IPS DF 4.7 (cell line): ENCODE measurements around the gene MARK1.

Experiments
- DNase-seq: peaks from one replicate; pipeline ENCODE4 v3.0.0-alpha.2; 2013; ENCODE audit warnings: low spot score; ENCODE audit errors: extremely low read depth

The MARK1 gene

GRCh38 chr1:220527908-220528678 is at the start of gene MARK1:
MARK1 (plus strand) TSS chr1:220528136; CDS start chr1:220528823, 687 bp downstream.
- DNase-seq: no peak

- DNase-seq: no peak
These were observed 44.2 kb upstream of the MARK1 start for GRCh38 chr1:220483700-220484099.

GRCh38 chr1:220484135-220484534 is 43.8 kb upstream of the MARK1 start:
- no peak for DNase-seq

- DNase-seq: no peak
These were observed 42.8 kb upstream of the MARK1 start for GRCh38 chr1:220485131-220485530.

GRCh38 chr1:220485791-220486190 is 42.1 kb upstream of the MARK1 start:
- no peak for DNase-seq

GRCh38 chr1:220487297-220487820 is 40.6 kb upstream of the MARK1 start:
- DNase-seq: no peak

GRCh38 chr1:220491891-220492290 is 36.0 kb upstream of the MARK1 start:
- no peak for DNase-seq

- no peak for DNase-seq
These were observed 30.6 kb upstream of the MARK1 start for GRCh38 chr1:220497220-220497947.

GRCh38 chr1:220498188-220498587 is 29.7 kb upstream of the MARK1 start:
- no peak for DNase-seq

GRCh38 chr1:220500372-220500771 is 27.6 kb upstream of the MARK1 start:
- no peak for DNase-seq

- no peak for DNase-seq
These were observed 23.6 kb upstream of the MARK1 start for GRCh38 chr1:220504329-220504728.

GRCh38 chr1:220507085-220507484 is 20.9 kb upstream of the MARK1 start:
- DNase-seq: no peak

GRCh38 chr1:220511179-220511578 is 16.8 kb upstream of the MARK1 start:
- no peak for DNase-seq

GRCh38 chr1:220511785-220512184 is 16.2 kb upstream of the MARK1 start:
- DNase-seq: no peak

- DNase-seq: no peak
These were observed 14.1 kb upstream of the MARK1 start for GRCh38 chr1:220513834-220514233.

- no peak for DNase-seq
These were observed 13.7 kb upstream of the MARK1 start for GRCh38 chr1:220514256-220514655.

GRCh38 chr1:220516014-220516721 is 11.8 kb upstream of the MARK1 start:
- no peak for DNase-seq

- no peak for DNase-seq
These were observed 11.3 kb upstream of the MARK1 start for GRCh38 chr1:220516722-220517042.

GRCh38 chr1:220521778-220522177 is 6.2 kb upstream of the MARK1 start:
- DNase-seq: no peak

GRCh38 chr1:220526294-220526693 is 1.6 kb upstream of the MARK1 start:
- no peak for DNase-seq

- no peak for DNase-seq
These were observed 543 bp upstream of the MARK1 start for GRCh38 chr1:220527279-220527907.
